ENCODE results near the gene SLC25A24. TPM values are rescaled to one million over a fixed set of nuclear protein-coding genes. Genes with fewer than 3 reads are reported as not detected.
A peak's percentile ranks its signal among the peaks of the same experiment; 100 is the strongest.
"Not testable (repeated sequence)": the region's sequence is repeated elsewhere in the genome, so short reads cannot be mapped to it uniquely, and the experiment has no call there.

Gene SLC25A24
- total and polyA plus RNA-seq, 9 donors, result 13.9 to 32.7 (median 27.6) TPM

GRCh38 chr1:108208724-108209446 is 8.7 kb upstream of the SLC25A24 start:
- intact Hi-C loops (cut with DNase I), result no loop called here
- Histone ChIP-seq H3K4me3 (no peak overlapping the region), H3K36me3 (no peaks in the 10 kb centered on the region), H3K9me3 (no peaks in the 10 kb centered on the region), H3K4me1 (ENCODE audit: insufficient read depth) (no peaks in the 10 kb centered on the region), H3K27me3 (no peaks in the 10 kb centered on the region), H3K27ac (no peak overlapping the region)
- WGBS, 3 donors, result 42 to 61% (median 51%) methylated on average over 10 to 11 of the region's 11 CpGs
- TF ChIP-seq POLR2A (IDR thresholded peaks at IDR 0.05) (no peak), EP300 (IDR thresholded peaks at IDR 0.05) (no peak), CTCF (IDR thresholded peaks at IDR 0.05) (no peak)
- DNase-seq, result no peak

- 83 to 92% (median 86%) methylated on average over 3 of the region's 3 CpGs for WGBS, 3 donors
- H3K4me1 ChIP-seq (ENCODE audit: insufficient read depth); H3K27ac ChIP-seq; H3K9me3 ChIP-seq; H3K36me3 ChIP-seq; H3K27me3 ChIP-seq; H3K4me3 ChIP-seq; DNase-seq; intact Hi-C loops (cut with DNase I): not testable (repeated sequence)
Observed at GRCh38 chr1:108203582-108203981, 3.4 kb upstream of the SLC25A24 start.

- no peak for TF ChIP-seq EP300 (IDR thresholded peaks at IDR 0.05)
- no peak for TF ChIP-seq POLR2A (IDR thresholded peaks at IDR 0.05)
- no peak for TF ChIP-seq CTCF (IDR thresholded peaks at IDR 0.05)
- no peaks in the 10 kb centered on the region for H3K36me3 ChIP-seq
- no peak overlapping the region for H3K4me3 ChIP-seq
- H3K27ac ChIP-seq, result no peak overlapping the region
- H3K9me3 ChIP-seq, result no peaks in the 10 kb centered on the region
- 54 to 61% (median 57%) methylated on average over 5 of the region's 5 CpGs for WGBS, 3 donors
- DNase-seq, result no peak
- H3K27me3 ChIP-seq, result no peaks in the 10 kb centered on the region
- peaks cover 8% of the 10 kb centered on the region for H3K4me1 ChIP-seq (ENCODE audit: insufficient read depth)
- intact Hi-C loops (cut with DNase I), result no loop called here
Observed at GRCh38 chr1:108201687-108202086, 1.5 kb upstream of the SLC25A24 start.

- Histone ChIP-seq H3K27me3 (no peaks in the 10 kb centered on the region), H3K4me3 (peak overlapping the region; percentile 79), H3K4me1 (ENCODE audit: insufficient read depth) (peaks cover 8% of the 10 kb centered on the region), H3K9me3 (no peaks in the 10 kb centered on the region), H3K27ac (peak overlapping the region; percentile 47 to 86), H3K36me3 (no peaks in the 10 kb centered on the region)
- intact Hi-C loops (cut with DNase I), result no loop called here
- no peak for TF ChIP-seq POLR2A (IDR thresholded peaks at IDR 0.05)
- no peak for TF ChIP-seq CTCF (IDR thresholded peaks at IDR 0.05)
- no peak for TF ChIP-seq EP300 (IDR thresholded peaks at IDR 0.05)
- DNase-seq, result peak in 2 of 5 donors; percentile 13 to 26
- 1 to 2% (median 1%) methylated on average over 10 of the region's 10 CpGs for WGBS, 3 donors
Observed at GRCh38 chr1:108200687-108201051, 526 bp upstream of the SLC25A24 start.

- no peak for TF ChIP-seq POLR2A (IDR thresholded peaks at IDR 0.05)
- no peak for TF ChIP-seq CTCF (IDR thresholded peaks at IDR 0.05)
- no peak for TF ChIP-seq EP300 (IDR thresholded peaks at IDR 0.05)
- intact Hi-C loops (cut with DNase I), result no loop called here
- Histone ChIP-seq H3K27ac (peak overlapping the region in 1 of 2 donors; percentile 86), H3K9me3 (no peaks in the 10 kb centered on the region), H3K27me3 (no peaks in the 10 kb centered on the region), H3K36me3 (no peaks in the 10 kb centered on the region), H3K4me1 (ENCODE audit: insufficient read depth) (peaks cover 8% of the 10 kb centered on the region), H3K4me3 (peak overlapping the region; percentile 79)
- 1 to 7% (median 6%) methylated on average over 9 of the region's 9 CpGs for WGBS, 3 donors
- DNase-seq, result no peak
Observed at GRCh38 chr1:108199201-108199691, 897 bp downstream of the SLC25A24 start.

All from ovary (tissue), 9 donors.